Suprapubic skin (tissue), 4 donors: Measurements from ENCODE around the gene PTPRS. TPM values are rescaled to one million over a fixed set of nuclear protein-coding genes. Genes with fewer than 3 reads are reported as not detected.
"Not testable (repeated sequence)": the region's sequence is repeated elsewhere in the genome, so short reads cannot be mapped to it uniquely, and the experiment has no call there.

Experiments
- DNase-seq, 2 donors: peaks; one replicate each; pipeline ENCODE4 v3.0.0-alpha.2; 2019; ENCODE audit warnings: low spot score in 2 of 2
- H3K27ac ChIP-seq: fragments of 200-600 bp; sonication (generic); one replicate; pipeline ENCODE4 v1.5.1; 2019
- H3K27me3 ChIP-seq: fragments of 200-600 bp; sonication (generic); one replicate; pipeline ENCODE4 v1.5.1; 2019
- H3K36me3 ChIP-seq: fragments of 200-600 bp; sonication (generic); one replicate; pipeline ENCODE4 v1.5.1; 2019
- H3K4me1 ChIP-seq: fragments of 200-600 bp; sonication (generic); one replicate; pipeline ENCODE4 v1.5.1; 2019
- H3K4me3 ChIP-seq: fragments of 200-600 bp; sonication (generic); one replicate; pipeline ENCODE4 v1.5.1; 2019; ENCODE audit warnings: mild to moderate bottlenecking
- H3K9me3 ChIP-seq: fragments of 200-600 bp; sonication (generic); one replicate; pipeline ENCODE4 v1.5.1; 2019
- CTCF ChIP-seq, 2 donors: fragments of 200-600 bp in 1 of 2; fragments of 450-650 bp in 1 of 2; sonication (generic) in 1 of 2; IDR thresholded peaks; one replicate each; pipeline ENCODE4 v1.5.1; 2016 to 2019; ENCODE audit warnings: antibody characterized with exemption in 2 of 2, mild to moderate bottlenecking in 1 of 2, moderate library complexity in 1 of 2
- EP300 ChIP-seq: sonication (generic); formaldehyde crosslinking; IDR thresholded peaks from one replicate; pipeline ENCODE4 v1.6.1; 2017; ENCODE audit warnings: antibody characterized with exemption
- POLR2A ChIP-seq, 2 donors: fragments of 450-650 bp; IDR thresholded peaks; one replicate each; pipeline ENCODE4 v1.6.1; 2017; ENCODE audit warnings: antibody characterized with exemption in 2 of 2, mild to moderate bottlenecking in 2 of 2, moderate library complexity in 2 of 2
- POLR2AphosphoS5 ChIP-seq, 3 donors: sonication (generic); formaldehyde crosslinking; IDR thresholded peaks; one replicate each; pipeline ENCODE4 v1.6.1; 2017; ENCODE audit warnings: antibody characterized with exemption in 3 of 3
- WGBS: methylation state at CpG from one replicate; pipeline ENCODE4 v1.1.5; 2018; 5-methylcytosine and 5-hydroxymethylcytosine counted together
- total RNA-seq, 4 donors: library from RNA; depleted of rRNA; stranded (reverse); fragments of >200 nt; gene quantifications; one replicate each; pipeline ENCODE4 v1.1.0, GENCODE V29; 2016

Gene PTPRS
- total RNA-seq, 4 donors from 2014 or later, result 116 to 182 (median 159) TPM

DNA sequence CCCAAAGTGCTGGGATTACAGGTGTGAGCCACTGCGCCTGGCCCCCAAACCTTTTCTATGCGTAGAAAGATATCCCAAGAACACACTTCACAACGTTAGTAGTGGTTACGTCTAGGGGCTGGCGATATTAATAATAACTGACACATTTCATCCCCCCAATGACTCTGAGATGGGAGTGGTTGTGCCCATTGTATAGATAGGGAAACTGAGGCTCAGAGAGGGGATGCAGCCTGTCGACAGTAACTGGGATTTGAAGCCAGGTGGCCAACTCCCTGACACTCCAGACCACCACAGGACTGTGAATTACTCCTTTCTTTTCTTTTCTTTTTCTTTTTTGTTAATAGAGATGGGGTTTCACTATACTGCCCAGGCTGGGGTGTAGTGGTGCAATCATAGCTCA, 25.3 kb upstream of the PTPRS start:
- peaks cover 26% of the 10 kb centered on the region for H3K27me3 ChIP-seq
- WGBS, result 89% methylated on average over 6 of the region's 6 CpGs
- TF ChIP-seq POLR2A (IDR thresholded peaks at IDR 0.05) (no peak), CTCF (IDR thresholded peaks at IDR 0.05) (no peak), POLR2AphosphoS5 (IDR thresholded peaks at IDR 0.05) (no peak), EP300 (no peak)

GRCh38 chr19:5364674-5365073, 24.1 kb upstream of the PTPRS start:
- H3K27me3 ChIP-seq, result peaks cover 36% of the 10 kb centered on the region

More for the DNA sequence above, 25.3 kb upstream of the PTPRS start:
- Histone ChIP-seq H3K9me3 (no peaks in the 10 kb centered on the region), H3K36me3 (no peaks in the 10 kb centered on the region), H3K27ac (no peak overlapping the region), H3K4me1 (no peaks in the 10 kb centered on the region), H3K4me3 (no peak overlapping the region)
- no peak for DNase-seq

GRCh38 chr19:5361839-5362238, 21.2 kb upstream of the PTPRS start:
- H3K4me3 ChIP-seq, H3K36me3 ChIP-seq, H3K27ac ChIP-seq, H3K9me3 ChIP-seq, DNase-seq, H3K4me1 ChIP-seq: not testable (repeated sequence)
- H3K27me3 ChIP-seq, result peaks cover 50% of the 10 kb centered on the region
- WGBS, result 89% methylated on average over 9 of the region's 9 CpGs

More at GRCh38 chr19:5364674-5365073, 24.1 kb upstream of the PTPRS start:
- H3K27ac ChIP-seq, result no peak overlapping the region
- no peaks in the 10 kb centered on the region for H3K9me3 ChIP-seq
- H3K4me1 ChIP-seq, result no peaks in the 10 kb centered on the region
- H3K4me3 ChIP-seq, result no peak overlapping the region
- TF ChIP-seq POLR2A (IDR thresholded peaks at IDR 0.05) (no peak), EP300 (no peak), POLR2AphosphoS5 (IDR thresholded peaks at IDR 0.05) (no peak)
- 24% methylated on average over 7 of the region's 7 CpGs for WGBS
- H3K36me3 ChIP-seq, result no peaks in the 10 kb centered on the region
- DNase-seq, result no peak

DNA sequence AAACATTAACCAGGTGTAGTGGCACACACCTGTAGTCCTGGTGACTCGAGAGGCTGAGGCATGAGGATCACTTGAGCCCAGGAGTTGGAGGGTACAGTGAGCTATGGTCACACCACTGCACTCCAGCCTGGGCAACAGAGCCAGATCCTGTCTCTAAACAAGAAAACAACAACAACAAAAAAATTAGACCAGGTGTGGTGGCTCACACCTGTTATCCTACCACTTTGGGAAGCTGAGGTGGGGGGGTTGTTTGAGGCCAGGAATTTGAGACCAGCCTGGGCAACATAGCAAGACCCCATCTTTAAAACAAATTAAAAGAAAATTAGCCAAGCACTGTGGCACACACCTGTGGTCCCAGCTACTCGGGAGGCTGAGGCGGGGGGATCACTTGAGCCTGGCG, 20.8 kb upstream of the PTPRS start:
- Histone ChIP-seq H3K4me1 (no peaks in the 10 kb centered on the region), H3K4me3 (no peak overlapping the region), H3K27me3 (peaks cover 46% of the 10 kb centered on the region), H3K36me3 (no peaks in the 10 kb centered on the region), H3K9me3 (no peaks in the 10 kb centered on the region), H3K27ac (no peak overlapping the region)
- TF ChIP-seq EP300 (no peak), POLR2A (IDR thresholded peaks at IDR 0.05) (no peak), CTCF (IDR thresholded peaks at IDR 0.05) (no peak), POLR2AphosphoS5 (IDR thresholded peaks at IDR 0.05) (no peak)
- WGBS, result 90% methylated on average over 4 of the region's 4 CpGs
- no peak for DNase-seq

DNA sequence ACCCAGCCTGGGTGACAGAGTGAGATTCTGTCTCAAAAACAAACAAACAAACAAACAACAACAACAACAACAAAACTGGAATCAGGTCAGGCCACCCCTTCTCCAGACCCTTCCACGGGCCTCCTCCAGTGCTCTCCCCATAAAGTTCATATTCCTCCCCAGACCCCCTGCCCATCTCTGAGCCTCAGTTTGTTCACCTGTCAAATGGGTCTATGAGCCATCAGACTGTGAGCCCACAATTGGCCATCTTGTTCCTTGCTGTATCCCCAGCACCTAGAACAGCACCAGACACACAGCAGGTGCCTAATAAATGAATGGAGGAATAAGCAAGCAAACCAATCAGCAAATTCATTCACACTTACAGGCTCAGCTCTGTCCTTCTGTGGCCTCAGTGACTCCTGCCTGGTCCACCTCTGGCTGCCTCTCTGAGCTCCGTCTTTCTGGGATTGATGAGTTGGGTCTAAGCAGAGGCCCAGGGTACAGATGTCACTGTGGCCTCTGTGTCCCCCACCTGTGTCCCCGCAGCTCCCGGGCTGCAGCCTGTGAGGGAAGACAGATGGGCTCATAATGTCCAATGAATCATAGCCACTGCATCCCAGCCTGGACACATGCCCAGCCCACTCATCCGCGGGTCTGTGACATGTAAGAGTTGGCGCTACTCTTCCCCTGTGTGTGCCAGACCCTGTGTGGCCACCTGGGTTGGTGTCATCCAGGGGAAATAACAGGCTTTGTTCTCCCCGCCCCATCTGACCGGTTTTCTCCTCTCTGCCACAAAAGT, 19.6 kb upstream of the PTPRS start:
- Histone ChIP-seq H3K4me3 (no peak overlapping the region), H3K4me1 (no peaks in the 10 kb centered on the region), H3K27ac (no peak overlapping the region), H3K9me3 (no peaks in the 10 kb centered on the region), H3K36me3 (no peaks in the 10 kb centered on the region), H3K27me3 (peaks cover 44% of the 10 kb centered on the region)
- no peak for DNase-seq
- 68% methylated on average over 7 of the region's 9 CpGs for WGBS
- TF ChIP-seq EP300, result no peak

GRCh38 chr19:5358173-5358800, 17.7 kb upstream of the PTPRS start:
- no peaks in the 10 kb centered on the region for H3K36me3 ChIP-seq
- no peak overlapping the region for H3K27ac ChIP-seq
- WGBS, result 54% methylated on average over 9 of the region's 9 CpGs
- no peaks in the 10 kb centered on the region for H3K4me1 ChIP-seq
- no peak for TF ChIP-seq POLR2A (IDR thresholded peaks at IDR 0.05)
- no peak for TF ChIP-seq CTCF (IDR thresholded peaks at IDR 0.05)
- TF ChIP-seq POLR2AphosphoS5 (IDR thresholded peaks at IDR 0.05), result no peak
- no peak for TF ChIP-seq EP300
- DNase-seq, result no peak
- peaks cover 44% of the 10 kb centered on the region for H3K27me3 ChIP-seq
- no peak overlapping the region for H3K4me3 ChIP-seq
- no peaks in the 10 kb centered on the region for H3K9me3 ChIP-seq
